G401.6 (cell line): ENCODE data around the gene GAL.

Experiments used
- FAIRE-seq: peaks from 2 replicates; lab custom pipeline; 2012; peaks lifted over from hg19 to GRCh38; lab: Jason Lieb, UNC

GAL gene

DNA sequence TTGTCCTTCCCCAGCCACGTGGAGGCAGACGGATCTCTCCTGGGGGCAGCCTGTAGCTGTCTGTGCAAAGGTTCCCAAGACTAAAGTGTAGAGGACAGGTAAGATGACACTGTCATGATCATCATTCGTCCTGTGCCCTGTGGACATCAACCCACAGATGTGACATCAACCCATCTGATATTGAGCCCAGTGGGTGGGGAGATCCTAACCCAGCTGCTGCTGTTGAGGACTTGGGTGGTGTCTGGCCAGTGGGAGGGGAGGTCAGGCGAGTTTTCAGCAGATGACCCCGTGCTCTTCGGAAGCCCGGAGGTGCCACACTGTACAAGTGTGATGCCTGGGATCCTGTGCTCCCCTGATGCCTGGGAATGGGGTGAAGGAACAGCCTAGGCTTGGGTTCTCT is 1.2 kb upstream of the GAL start:
- no peak for FAIRE-seq

DNA sequence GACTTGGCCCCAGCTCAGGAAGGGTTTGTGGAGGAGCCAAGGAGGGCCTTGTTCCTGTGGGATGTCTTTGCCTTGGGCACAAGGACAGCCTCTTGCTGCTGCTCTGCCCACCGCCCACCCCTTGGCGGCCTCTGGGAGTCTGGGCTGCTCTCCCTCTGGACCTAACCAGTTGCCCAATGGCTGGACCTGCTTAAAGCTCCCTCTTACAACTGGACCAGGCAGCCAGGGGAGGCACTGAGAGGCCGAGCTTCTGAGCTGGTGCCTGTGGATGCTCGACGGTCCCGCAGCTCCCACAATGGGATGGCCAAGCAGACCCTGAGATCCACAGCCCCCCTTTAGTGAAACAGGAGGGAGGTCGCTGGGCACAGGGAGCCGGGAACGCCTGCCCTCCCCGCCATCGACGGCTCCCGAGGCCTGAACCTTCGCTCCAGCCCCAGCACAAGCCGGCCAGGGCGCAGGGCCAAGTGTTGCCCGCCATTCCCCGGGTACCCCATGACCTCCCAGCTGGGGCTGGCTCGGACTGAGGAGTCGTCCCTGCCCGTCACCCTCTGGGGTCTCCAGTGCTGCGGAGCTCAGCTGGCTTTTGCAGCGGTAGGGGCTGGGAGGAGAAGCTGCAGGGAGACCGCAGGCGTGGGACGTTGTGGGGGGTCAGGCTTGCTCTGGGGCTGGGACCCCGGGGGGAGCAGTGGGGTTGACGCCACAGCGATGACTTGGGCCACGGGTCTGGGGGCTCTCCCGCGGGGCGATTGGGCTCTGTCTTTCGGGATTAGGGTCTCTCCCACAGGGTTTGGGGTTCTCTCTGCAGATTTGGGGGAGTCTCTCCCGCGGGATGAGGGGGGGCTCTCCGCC is 584 bp upstream of the GAL start:
- no peak for FAIRE-seq

DNA sequence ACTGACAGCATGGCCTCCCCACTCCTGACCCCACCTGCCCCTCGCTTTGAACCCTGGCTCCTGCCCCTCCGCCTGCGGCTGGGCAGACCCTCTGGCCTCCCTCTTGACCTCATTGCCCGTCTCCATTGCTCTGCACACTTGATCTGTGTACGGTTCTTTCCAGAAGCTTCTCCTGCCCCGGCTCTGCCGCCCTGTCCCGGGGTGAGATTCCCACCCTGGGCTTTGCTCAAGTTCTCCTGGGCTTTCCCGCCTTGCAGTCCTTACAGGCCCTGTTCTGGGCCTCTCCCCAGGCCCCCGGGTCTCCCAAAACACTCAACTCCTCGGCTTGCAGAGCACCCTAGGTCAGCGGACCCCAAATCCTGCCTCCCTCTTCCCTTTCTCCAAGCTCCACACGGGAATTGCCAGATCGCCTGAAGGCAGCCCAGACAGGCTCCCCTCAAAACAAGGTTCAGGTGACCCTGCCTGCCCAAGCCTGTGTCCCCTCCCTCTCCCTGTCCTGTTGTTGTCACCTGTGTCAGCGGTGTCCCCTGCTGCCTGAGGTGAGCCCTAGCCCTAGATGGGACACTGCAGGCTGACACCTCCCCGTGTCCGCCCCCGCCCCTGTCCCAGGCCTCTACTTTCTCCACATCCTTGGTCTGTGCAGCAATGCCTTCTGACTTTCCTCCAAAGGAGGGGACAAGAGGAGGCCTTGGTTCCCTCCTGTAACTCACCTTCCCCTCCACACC is 1.5 kb downstream of the GAL start:
- FAIRE-seq = no peak

DNA sequence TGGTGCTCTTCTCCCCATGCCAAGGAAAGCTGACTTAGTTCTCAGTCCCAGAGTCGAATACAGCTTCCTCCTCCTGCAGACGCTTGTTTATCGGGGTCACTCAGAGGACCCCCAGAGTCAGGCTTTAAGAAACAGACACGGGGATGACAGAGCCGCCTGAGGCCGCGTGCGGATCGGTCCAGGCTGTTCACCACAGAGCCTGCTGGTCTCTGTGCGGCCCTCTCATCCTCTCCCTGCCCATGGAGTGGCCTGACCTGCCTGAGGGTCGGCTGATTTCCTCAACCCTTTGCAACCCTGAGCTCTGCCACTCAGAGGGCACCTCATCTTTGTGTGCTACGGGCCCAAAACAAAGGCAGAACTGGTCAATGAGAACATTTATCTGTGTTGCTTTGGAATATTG is 2.1 kb downstream of the GAL start:
- no peak for FAIRE-seq

DNA sequence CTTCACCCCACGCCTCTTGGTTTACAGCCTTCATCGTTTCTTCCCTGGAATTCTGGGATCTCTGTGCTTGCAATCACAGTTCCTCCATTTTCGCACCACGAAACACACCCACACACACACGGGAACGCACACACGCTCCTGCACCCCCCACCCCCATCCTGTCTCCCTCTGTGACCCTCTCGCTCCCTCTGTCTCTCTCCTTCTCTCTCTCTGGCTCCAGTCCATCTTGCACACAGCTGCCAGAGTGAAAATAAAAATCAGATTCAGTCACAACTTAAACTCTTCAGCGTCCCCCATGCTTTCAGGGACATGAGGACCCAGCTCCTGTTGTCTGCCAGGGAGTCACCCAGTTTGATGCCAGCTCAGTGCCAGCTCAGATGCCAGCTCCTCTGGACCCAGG is 3.0 kb downstream of the GAL start:
- no peak for FAIRE-seq

DNA sequence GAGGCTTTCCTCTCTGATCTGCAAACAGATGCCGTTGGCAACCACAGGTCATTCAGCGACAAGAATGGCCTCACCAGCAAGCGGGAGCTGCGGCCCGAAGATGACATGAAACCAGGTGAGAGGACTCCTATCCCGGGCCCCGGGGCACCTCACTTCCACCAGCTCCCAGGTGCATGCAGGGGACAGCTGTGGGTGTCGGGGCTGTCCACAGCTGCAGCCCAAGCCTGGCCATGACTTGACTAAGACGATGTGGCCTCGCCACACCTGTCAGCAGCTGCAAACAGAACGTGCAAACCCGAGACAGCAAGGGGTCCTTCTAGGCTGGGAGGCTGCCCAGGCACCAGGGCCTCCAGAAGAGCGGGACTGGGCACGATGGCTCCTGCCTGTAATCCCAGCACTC is 3.6 kb downstream of the GAL start:
- FAIRE-seq = no peak

DNA sequence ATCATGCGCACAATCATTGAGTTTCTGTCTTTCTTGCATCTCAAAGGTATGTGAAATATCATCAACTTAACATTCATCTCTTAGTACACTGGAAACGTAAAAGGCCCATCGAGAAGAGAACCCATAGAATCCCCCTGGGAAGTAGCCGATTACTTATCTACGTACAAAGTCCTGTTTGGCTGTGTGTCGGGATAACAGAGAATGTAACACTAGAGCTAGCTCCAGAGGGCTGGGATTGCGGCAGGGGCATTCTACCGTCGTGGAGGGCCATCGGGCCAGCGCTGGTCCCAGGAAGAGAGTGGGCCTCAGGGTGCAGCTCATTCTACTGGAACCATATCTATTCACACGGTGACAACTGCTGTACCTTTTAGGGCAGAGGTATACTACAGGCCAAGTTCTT is 4.5 kb downstream of the GAL start:
- FAIRE-seq = no peak

DNA sequence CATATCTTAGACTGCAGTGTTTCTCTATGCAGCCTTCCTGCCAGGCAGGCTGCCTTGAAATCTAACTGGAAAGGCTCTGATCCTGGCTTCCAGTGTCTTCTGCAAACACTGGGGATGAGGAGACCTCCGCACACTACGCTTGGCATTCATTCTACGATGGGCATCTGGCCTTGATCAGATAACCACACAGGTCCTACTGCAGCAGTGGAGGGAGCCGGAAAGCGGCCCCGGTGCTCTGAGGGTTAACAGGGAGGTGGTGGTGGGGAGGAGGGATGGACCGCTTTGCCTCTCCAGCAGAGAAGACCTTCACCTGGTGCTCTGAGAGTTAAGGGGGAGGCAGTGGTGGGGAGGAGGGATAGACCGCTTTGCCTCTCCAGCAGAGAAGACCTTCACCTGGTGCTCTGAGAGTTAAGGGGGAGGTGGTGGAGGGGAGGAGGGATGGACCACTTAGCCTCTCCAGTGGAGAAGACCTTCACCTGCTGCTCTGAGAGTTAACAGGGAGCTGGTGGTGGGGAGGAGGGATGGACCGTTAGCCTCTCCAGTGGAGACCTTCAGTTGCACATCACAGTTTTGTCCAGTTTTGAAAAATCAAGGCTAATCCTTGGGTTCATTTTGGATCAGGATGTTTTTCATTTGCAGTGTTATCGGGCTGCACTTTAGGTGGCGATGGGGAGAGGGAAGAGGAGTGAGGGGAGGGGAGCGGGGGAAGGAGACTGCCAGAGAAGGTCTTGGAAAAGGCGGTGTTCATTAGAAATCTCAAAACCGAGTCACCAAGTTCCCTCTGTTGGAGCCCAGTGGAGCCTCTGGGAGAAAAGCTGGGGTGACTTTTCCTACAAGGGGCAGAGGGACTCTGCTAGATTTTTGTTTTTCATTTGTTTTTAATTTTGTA is 5.6 kb downstream of the GAL start:
- no peak for FAIRE-seq

DNA sequence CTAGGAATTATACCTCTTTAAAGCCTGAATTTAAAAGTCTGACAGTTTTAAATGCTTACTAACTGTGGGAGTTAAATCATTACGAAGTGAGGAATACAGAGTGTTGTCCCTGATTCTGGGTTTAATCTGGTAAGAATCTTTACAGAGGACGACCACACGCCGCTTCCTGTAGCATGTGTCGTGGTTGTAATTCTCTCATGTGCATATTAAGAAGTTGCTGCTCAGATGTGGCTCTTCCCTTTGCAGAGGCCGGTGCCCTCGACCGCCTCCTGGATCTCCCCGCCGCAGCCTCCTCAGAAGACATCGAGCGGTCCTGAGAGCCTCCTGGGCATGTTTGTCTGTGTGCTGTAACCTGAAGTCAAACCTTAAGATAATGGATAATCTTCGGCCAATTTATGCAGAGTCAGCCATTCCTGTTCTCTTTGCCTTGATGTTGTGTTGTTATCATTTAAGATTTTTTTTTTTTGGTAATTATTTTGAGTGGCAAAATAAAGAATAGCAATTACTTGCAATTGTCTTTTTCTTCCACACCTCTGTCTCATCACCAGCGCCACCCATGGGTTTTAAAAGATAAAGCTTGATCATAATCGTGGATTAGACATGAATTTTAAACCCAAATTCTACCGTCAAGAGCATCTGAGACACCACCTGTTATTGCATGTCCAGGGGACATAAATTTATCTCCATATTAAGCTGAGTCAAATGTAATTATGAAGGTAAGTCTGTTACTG is 6.5 kb downstream of the GAL start:
- no peak for FAIRE-seq

DNA sequence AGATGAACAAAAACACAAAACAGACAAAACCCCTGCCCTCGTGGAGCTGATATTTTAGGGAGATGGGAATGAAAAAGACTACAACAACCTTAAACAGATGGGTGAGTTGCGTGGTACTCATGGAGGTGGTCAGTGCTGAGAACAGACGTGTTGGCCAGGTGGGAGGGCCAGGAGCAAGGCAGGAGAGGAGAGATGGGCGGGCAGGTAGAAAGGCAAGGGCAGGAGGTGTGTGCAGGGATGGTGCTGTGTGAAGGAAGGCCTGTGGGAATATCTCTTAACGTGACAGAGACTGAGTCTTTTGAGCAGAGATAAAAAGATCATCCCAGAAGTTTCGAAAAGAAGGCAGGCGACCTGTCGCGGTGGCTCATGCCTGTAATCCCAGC is 7.0 kb downstream of the GAL start:
- no peak for FAIRE-seq

DNA sequence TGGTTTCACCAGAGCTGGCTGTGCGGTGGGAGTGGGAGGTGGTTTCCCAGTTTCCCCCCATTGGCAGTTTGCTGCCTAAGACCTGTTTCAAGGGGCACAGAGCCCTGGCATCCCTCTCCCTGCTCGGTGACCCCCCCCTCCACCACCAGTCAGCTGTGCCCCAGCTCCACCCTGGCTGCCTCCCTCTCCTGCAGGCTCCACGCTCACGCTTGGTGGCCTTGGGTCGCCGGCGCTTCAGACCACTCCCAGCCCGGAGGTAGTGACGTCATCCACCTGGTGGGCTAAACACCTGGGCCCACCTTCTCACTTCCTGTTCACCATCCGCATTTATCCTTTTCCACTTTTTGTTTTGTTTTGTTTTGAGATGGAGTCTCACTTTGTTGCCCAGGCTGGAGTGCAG is 7.8 kb downstream of the GAL start:
- FAIRE-seq = no peak

DNA sequence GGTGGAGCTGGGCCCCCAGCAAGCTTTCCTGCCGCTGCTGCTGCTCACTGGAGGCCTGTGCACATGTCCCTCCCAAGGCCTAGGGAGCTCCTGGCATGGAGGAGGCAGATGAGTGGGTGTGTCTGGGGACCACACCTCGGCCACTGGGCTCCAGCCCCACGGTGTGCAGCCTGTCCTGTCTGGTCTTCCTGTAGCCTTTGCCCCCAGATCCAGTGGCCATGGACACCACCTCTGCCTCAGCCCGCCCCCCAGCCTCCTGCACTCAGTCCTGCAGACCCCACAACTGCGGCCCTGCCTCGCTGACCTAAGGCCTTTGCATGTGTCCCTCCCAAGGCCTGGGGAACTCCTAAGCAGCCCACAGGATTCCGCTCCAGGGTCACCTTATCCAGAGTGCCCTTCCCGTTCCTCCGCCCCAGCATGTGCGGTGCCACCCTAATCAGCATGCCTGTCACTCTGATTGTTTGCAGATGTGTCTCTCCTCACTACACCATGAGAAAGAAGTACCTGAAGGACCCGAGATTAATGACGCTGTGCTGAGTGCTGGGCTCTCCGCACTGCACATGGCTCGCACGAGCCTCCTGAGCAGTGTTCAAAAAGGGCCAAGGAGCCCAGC is 8.6 kb downstream of the GAL start:
- FAIRE-seq = no peak

DNA sequence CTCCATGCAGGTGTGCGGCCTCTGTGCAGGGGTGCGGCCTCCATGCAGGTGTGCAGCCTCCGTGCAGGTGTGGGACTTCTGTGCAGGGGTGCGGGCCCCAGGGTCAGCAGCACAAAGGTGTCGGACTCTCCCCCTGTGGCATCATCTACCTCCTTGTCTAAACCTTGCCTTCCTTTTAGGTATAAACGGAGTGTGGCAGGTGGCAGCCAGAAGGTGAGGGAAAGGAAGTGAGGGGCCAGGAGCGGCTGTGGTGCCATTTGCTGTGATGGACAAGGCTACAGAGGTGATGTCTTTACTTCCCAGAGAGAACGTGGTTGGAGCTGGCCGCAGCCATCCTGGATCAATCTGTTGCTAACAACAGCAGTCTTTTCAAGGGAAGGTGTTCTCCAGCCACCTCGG is 9.1 kb downstream of the GAL start:
- no peak for FAIRE-seq

DNA sequence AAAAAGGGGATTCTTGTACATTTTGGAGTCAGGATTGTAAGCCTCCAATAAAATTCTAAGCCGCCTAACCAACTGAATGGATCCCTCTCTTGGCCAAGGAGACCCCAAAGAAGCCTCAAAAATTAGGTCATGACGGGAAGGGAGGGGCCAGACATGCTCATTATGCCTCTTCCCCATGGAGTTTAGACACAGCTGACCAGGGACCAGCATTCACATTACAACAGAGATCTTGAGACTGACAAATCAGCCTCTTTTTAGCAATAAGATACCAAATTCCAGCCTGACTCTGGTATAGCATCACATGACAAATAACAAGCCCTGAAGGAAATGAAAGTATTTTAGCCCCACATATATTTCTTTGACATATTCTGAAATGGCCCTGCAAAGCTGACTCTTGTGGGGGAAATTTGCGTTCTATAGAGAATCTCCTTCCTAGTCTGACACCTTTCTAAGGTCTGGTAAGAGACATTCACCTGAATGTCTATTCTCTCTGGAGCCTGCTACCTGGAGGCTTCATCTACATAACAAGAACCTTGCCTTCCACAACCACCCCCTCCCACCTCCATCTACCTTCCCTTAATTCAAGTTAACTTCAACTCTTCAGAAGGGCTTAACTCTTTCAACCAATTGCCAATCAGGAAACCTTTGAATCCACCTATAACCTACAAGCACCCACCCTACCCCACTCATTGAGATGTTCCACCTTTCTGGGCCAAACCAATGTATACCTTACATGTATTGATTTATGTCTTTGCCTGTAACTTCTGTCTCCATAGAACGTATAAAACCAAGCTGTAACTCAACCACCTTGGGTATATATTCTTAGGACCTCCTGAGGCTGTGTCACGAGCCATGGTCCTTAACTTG is 10.3 kb downstream of the GAL start:
- no peak for FAIRE-seq

DNA sequence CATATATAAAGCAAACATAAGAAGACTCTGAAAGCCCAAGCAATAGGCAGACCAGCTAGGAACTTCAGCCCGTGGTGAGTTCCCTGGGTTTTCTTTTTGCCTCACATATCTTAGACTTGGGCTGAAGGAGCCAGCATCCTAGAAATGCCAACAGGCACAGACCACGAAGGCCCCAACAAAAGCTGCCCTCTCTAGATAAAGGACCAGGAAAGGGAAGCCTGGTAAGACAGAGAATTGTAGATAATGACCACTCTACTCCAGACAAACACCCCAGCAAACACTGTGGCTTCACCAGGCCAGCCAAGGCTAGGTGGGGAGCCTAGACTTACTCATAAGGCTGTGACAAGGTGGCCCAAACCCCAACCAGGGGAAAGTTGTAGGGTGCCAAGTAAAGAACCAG is 11.2 kb downstream of the GAL start:
- no peak for FAIRE-seq

DNA sequence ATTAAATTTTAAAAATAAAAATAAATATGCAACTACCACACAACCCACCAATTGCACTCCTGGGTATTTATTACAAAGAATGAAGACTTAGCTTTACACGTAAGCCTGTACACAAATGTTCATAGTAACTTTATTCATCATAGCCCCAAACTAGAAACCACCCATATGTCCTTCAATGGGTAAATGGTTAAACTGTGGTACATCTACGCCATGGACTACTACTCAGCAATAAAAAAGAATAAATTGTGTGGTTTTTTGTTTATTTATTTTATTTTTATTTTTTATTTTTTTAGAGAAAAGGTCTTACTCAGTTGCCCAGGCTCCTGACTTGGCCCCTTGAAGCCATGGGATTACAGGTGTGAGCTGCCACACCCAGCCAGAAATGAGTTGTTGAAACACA is 14.6 kb downstream of the GAL start:
- FAIRE-seq = no peak

DNA sequence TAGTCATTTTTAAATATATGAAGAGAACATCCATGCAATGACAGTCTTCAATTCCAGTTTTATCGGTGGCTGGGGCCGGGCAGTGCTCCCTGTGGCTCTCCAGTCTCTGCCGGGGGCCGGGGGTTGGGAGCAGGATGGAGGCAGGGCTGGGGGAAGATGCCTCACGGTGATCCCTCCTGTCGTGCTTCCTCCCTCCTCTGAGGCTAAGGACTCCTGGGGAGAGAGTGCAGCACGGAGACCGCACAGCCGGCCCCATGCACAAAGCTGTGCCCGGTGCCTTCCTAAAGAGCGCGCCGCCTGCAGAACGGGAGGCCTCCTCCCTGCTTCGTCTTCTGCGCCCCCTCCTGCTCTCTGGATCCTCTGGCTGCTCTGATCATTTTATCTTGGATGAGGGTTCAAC is 20.5 kb downstream of the GAL start:
- no peak for FAIRE-seq

DNA sequence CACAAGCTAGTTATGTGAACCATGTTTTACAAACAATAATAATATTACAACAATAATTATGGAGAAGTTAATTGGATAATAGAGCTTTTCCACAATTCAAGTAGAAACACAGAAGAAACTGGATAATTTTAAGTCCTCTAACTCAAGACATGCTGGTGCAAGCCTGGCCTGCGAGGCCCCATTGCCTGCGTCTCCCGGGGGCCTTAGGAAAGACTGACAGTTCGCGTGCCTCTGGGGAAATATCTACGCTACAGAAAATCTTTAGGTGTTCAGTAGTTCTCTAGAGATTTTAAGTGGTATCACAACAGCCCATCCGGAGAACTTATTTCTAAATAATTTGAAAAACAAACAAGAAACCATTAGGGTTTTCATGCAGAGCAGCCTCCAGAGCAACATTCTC is 23.2 kb downstream of the GAL start:
- FAIRE-seq = no peak

DNA sequence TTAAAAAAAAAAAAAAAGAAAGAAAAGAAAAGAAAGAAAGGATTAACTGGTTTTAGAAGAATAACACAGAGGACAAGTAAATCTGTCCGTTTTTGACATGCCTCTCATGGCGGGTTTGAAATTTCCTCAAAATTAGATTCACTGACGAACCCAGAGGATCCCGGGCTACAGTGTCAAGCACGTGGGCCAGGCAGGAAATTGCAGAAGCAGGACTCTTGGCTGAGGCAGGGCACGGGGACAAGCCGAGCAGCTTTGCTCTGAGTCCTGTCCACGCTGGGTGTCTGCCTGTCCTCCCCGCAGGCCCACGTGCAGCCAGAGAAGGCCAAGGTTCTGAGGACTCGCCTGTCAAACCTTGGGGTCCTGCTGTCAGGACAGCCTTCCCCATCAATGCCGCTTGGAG is 24.7 kb downstream of the GAL start:
- FAIRE-seq = no peak

DNA sequence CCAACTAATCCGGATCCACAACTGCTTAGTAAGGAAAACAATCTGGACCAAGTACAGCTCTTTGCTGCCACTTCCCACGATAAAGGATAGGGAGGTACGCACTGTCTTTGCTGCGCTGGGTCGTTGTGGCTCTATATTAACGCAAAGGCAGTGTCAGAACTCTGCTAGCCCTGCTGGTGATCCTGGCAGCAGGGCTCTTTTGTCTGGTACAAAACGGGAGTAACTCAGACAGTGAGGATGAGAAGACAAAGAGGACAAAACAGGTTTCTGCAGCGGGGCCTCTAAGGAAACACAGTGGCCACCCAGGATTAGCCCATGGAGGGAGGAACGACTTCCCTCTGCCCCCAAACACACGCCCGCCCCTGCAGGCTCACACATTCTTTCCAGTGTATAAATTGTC is 26.1 kb downstream of the GAL start:
- no peak for FAIRE-seq

DNA sequence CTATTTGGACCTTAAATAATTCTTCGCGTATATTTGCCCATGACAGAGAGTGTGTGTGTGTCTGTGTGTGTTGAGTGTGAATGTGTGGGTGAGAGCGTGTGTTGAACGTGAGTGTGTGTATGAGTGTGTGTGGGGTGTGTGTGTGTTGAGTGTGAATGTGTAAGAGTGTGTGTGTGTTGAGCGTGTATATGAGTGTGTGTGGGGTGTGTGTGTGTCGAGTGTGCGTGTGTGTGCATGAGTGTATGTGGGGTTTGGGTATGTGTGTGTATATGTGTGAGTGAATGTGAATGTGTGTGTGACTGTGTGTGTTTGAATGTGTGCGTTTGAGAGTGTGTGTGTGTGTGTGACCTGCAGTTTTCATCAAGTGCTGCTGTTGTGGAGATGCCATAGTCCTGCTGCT is 26.8 kb downstream of the GAL start:
- FAIRE-seq = no peak
